NCI-H82 (cell line): ENCODE data around the gene PPP6R3.

ENCODE experiments used
- DNase-seq: peaks from one replicate; lab custom pipeline; 2025; lab: John Stamatoyannopoulos, UW

PPP6R3 gene

DNA sequence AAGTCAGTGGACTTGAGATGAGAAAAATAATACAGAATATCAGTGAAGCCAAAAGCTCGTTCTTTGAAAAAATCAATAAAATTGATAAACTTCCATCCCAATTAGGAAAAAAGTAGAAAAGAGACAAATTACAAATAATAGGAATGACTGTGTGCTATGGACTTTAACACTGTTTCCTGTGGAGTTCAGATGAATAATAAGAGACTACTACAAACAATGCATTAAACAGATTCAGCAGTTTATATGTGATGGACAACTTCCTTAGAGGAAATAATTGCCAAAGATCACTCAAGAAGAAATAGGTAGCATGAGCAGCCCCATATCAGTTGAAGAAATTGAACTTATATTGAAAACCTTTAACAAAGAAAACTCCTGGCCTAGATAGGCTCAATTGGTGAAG lies 99.7 kb downstream of the PPP6R3 start:
- DNase-seq = no peak

DNA sequence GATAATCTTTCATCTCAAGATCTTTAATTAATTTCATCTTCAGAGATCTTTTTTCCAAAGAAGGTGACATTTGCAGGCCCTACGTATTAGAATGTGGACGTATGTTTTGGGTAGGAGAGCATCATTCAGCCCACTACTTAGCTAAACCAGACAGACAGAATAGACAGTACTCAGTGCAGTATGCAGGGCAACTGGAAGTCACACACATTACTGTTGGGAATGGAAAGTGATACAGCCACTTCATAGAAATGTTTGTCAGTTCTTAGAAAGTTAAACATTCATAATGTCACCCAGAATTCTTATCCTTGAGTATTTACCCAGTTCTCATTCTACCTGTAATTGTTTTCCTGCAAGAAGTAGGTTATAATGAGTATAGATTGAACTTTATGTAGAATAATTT lies 102.9 kb downstream of the PPP6R3 start:
- DNase-seq = no peak

DNA sequence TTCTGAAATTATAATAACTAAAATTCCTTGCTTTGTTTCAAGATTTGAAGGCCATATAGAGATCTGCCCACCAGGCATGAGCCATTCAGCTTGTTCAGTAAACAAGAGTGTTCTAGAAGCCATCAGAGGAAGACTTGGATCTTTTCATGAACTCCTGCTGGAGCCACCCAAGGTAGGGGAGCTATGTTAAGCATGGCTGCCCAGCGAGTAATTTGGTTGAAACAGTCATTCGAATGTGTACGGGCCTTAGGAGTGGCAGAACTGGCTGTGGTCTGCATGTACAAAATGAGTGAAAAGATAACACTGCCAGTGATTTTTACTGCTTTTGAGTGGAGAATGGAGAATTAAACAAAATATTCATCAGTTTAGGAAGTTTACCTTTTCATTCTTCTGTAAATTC lies 103.7 kb downstream of the PPP6R3 start:
- DNase-seq = no peak

DNA sequence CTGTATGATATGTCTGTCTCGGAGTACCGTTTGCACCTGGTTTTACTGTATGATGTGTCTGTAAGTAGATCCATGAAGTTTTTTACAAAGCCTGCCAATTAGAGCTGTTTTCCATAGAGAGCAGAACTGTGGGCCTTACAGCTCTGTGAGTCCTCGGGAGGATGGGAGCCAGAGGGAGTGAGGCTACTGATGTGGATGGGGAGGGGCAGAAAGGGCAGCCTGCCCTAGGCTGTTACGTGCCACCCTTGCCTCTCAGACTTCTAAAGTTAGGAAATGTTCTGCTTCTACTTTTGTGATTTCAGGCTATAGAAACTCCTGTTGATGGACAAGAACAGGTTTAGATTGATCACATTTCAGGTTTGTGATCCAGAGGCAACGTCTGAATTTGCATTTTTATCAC lies 105.2 kb downstream of the PPP6R3 start:
- DNase-seq = no peak

DNA sequence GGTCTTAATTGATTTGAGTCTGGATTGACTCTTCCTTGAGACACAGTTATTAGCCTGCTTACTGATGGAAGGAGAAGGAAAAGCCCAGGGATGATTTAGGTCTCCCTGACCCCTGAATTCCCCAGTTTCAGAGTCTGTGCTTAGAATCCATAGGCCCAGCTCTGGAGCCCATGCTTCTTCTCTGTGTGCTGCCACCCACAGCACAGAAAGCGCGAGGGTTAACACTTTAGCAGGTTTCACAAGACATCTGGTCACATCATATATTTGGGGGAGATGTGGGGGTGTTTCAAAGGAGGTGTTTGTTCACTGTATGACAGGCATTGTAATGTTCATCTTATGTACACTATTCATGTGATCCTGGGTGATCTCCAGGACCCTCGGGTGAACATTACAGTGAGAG lies 107.0 kb downstream of the PPP6R3 start:
- no peak for DNase-seq

DNA sequence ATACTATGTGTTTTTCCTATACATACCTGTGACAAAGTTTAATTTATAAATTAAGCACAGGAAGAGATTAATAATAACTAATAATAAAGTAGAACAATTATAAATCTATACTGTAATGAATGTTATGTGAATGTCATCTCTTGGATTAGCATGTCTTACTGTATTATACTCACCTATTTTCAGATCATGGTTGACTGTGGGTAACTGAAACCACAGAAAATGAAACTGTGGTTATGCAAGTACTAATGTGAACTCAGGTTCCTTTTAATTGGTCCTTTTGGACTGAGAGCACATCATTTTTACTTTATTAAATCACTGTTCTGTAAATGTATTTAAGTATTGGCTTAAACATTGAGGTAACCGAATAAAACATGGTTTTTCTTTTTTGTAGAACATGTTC lies 108.8 kb downstream of the PPP6R3 start:
- no peak for DNase-seq

DNA sequence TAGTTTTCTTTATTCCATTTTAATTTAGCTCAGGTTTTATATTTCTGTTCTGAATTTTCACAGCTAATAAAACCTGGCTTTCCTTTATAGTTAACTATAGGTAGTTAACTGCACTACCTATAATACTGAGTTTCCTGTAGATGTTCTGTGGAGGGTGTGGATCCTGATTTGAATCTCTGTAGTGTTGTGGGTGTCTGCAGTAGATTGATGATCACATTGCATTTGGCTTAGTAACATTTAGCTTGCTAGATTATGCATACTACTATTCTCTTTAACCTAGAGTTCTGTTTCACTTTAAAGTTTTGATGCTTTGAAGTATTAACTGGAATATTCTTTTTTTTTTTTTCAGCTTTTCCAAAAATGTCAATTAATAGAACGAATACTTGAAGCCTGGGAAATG lies 110.1 kb downstream of the PPP6R3 start:
- DNase-seq = no peak

DNA sequence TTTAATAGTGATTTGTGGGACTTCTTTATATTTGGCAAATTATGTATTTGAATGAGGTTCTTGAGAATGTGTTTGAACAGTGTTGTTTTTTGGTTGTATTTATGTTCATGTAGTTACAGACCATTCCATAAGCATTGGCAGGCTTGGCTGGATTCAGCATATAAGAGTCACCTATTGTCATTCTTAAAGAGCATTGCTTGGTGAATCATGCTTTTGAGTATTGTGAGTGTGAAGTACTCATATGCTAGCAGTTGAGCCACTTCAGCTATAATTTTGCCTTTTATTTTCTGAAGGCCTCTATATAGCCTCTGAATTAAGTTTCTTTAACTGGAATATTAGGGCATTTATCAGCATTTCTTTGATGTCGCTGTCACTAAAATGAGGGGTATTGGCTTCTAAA lies 113.8 kb downstream of the PPP6R3 start:
- no peak for DNase-seq

DNA sequence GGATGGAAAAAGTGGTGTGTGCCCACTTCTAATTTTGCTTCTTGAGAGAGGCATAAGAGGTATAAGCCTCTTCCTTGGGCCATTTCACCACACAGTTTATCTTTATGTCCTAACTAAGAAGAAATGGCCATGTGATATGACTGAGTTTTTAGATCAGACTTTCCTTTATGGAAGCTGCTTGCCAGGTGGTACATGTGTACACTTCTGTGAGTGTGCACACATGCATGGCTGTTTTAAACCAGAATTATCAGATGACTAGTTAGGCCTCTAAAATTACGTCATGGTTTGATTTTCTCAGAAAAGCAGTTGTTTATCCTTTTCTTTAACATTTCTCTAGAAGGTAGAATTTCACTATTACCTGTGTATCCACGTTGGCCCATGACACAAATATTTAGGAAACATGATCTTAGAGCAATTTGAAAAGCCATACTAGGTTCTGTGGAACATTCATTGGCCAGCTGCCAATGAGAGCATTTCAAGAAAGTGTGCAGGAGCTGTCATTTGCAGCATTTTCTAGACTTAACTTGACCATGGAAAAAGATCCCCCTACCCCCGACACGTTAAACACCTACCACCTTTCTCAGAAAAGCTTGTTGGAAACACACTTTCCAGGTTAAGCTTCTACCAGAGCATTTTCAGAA lies 114.6 kb downstream of the PPP6R3 start:
- no peak for DNase-seq

DNA sequence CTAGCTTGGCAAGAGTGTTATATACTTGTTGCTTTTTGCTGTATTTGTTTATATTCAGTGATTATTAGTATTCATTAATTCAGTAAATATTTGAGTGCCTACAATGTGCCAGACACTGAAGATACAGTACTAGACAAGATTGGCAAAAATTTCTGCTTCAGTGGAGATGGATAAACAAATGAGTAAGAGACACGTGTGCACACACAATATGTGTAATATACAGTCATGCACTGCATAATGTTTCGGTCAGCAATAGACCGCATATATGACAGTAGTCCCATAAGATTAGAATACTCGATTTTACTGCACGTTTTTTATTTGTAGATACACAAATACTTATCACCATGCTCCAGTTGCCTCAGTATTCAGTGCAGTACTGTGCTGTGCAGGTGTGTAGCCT lies 118.9 kb downstream of the PPP6R3 start:
- DNase-seq = no peak

DNA sequence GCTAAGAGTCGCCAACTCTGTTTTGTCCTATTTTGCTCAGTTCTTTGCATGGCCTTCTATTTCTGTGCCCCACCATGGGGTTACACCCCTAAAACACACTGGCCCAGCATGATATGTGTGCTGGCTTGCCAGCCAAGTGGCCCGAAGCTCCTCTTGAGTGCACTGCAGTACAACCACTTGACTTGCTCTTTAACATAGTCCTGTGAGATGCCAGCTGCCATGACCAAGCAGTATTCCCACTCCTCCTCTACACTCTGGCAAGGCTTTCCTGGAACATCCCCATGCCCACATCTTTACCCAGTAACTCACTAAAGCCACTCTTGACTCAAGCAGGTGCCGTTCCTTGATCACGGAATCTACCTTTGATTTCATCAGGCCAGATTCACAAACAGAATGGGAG lies 120.9 kb downstream of the PPP6R3 start:
- no peak for DNase-seq

DNA sequence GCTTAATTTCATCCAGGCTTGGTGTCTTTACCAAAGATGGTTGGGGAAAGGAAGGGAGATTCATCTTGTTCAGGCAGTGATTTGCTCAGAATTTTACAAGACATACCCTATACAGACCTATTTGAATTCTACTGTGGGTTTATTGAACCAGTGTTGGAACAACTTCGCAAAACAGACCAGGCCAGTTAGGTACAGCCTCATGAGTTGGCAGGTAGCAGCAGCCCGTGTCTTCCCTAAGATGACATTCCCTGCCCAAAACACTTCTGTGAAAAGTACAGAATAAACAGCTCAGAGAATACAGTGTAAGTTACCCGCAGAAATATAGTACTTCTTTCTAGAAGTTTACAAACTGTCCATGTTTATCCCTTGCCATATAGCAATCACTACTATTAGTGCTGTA lies 121.3 kb downstream of the PPP6R3 start:
- no peak for DNase-seq

DNA sequence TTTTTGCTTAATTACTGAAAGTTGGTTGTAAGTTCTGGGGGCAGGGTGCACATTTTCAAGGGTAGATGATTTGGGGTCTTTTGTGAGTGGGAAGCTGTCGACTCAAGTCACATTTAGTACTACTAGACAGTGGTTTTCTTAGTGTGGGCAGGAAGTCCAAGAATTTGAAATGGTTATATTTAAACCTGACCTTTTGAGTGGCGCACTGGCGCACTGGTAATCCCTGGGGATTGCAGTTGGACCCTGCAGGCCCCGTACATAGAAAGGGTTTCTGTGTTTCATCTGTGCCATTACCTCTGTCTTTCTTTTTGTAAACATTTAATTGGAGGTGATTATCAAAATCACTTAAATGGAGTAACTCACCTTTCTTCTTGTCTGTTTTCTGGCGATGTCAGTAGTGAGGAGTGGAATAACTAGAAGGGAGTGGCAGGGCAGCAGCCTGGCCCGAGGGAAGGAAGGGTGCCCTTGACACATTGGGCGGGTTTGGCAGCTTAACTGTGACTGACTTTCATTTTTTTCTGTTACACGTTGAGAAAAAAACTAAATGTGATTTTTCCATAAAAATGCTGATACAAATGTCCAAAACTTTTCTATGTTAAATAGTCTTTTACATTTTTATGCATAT lies 122.0 kb downstream of the PPP6R3 start:
- DNase-seq = no peak

DNA sequence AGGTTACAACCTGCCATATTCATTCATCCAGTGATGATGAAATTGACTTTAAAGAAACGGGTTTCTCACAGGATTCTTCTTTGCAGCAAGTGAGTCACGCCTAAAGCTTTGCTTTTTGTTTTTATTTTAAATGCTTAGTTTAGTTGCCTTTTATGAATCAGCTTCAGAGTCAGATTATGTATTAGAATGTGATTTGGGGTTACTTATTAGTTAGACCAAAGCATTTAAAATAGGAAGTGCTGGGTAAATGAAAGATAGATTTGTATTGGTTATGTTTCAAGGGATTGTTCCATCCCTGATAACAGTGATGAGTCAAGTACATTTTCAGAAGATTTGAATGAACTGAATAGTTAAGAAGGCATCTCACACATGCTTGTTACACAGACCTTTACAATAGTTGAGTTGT lies 122.5 kb downstream of the PPP6R3 start:
- DNase-seq = no peak

DNA sequence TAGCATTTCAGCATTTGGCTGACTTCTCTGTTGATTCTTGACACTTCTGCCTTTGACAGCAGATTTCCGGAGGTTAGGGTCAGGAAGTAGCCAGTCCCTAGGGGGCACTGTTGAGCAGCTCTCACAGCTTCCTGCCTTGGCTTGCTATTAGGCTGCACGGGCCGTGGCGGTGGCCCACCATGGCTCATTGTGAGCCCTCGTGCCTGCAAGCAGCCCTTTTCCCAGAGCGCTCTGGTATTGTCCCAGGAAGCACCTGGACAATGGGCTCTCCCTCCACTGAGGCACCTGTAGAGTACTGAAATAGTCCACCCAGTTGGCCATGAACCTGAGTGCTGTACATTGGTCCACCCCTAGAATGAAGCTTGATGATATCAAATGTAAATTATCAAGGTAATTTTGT lies 123.5 kb downstream of the PPP6R3 start:
- peak; percentile 64 for DNase-seq

DNA sequence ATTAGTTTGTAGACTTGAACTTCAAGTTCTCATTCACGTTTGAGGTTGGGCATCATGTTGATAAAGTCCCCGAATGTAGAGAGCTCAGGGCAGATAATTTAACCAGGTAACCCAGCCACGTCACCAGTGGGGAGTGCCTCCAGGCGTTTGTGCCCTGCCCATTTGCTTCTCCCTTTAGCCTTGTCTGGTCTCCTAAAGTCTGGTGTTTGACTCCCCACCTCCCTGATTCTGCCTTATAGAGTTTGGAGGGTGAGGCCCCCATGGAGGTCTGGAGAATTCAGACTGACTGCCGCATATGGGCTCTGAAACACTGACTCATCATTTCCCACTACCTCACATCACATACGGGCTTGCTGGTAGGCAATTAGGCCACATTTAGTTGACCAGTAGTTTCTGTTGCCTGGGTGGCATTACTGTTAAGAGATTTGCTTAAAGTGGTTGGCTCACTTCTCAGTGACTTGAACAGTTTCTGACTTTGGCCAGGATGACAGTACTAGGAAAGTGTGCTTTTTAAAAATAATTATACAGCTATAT lies 124.5 kb downstream of the PPP6R3 start:
- DNase-seq = no peak

DNA sequence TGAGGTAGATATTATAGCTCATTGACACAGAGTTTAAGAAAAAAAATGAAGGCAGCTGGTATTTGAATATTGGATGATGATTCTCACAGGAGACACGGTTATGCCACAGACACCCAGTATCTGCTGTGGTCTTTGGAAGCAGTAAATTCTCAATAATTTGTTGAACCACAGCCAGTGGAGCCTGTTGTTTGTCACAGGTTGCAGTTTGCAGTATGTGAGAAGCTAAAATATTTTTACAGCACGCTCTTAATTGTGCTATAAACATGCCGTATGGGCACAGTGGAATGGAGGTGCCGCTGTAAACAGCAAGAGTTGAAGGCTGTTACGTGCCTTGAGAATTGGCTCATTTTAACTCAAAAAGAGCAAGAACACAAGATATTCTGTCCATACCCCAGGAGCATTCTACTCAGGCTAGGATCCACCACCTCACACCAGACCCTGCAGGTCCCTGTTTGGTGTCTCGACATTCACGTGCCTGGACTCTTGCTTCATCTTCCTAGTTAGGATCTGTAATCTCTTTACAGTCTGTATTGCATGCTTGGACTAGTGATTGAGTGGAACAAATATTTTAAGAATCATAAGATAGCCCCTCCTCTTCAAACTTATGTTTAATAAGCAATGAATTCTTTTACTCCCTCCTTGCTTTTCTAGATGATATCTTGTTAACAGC lies 129.1 kb downstream of the PPP6R3 start:
- DNase-seq = no peak

DNA sequence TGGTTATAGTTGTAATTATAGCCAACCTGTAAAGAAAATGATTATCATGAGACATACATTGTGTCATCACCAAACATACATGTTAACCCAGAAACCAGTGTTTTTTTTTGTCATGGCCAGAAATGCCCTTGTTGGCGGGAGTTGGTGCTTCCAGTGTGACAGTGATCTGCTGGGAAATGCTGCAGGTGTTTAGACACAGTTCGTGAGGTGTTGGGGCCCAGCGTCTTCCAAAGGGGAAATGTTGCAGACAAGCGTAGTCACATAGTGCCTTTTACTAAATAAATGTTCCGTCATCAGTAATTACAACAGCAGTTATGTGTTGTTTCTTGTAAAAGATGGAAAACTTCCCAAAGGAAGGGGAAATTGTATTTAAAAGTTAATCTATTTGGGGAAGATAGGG lies 131.2 kb downstream of the PPP6R3 start:
- DNase-seq = no peak

DNA sequence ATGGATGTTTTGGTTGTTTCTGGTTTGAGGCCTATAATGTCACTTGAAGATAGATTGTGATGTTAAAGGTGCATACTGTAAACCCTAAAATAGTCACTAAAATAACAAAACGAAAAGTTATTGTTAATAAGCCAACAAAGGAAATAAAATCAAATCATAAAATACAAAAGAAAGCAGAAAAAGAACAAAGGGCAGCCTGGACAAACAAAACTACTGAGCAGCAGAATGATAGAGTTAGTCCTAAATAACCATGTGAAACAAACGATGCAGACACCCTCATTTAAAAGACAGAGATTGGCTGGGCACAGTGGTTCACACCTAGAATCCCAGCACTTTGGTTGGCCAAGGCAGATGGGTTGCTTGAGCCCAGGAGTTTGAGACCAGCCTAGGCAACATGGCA lies 132.9 kb downstream of the PPP6R3 start:
- no peak for DNase-seq

DNA sequence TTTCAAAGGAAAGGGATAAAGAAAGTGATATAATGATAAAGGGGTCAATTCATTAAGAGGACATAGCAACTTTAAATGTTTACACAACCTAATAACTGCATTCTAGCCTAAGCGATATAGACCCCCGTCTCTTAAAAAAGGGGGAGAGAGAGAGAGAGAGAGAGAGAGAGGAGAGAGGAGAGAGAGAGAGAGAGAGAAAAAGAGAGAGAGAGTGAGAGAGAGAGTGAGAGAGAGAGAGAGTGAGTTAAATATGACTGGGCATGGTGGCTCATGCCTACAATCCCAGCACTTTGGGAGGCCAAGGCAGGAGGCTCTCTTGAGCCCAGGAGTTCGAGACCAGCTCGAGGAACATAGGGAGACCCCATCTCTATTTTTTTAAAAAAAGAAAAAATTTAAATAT lies 133.6 kb downstream of the PPP6R3 start:
- no peak for DNase-seq

DNA sequence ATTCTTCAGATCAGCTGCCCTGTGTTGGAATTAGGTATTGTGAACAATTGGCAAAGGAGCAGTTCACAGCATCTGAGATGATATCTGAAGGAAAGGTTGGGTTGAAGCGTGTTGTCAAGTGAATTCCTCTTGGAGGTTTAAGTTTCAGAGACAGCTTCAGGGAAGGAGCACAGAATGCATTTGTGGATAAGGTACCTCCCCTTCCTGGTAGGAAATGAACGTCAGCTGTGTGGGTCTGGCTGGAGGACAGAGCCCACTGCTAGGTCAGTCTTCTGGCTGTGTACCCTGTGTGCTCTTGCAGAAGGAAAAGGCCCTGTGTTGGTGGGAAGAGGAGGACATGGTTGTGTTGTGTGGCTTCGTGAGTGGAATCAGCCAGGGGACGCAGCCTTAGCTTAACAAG lies 135.7 kb downstream of the PPP6R3 start:
- DNase-seq = no peak

DNA sequence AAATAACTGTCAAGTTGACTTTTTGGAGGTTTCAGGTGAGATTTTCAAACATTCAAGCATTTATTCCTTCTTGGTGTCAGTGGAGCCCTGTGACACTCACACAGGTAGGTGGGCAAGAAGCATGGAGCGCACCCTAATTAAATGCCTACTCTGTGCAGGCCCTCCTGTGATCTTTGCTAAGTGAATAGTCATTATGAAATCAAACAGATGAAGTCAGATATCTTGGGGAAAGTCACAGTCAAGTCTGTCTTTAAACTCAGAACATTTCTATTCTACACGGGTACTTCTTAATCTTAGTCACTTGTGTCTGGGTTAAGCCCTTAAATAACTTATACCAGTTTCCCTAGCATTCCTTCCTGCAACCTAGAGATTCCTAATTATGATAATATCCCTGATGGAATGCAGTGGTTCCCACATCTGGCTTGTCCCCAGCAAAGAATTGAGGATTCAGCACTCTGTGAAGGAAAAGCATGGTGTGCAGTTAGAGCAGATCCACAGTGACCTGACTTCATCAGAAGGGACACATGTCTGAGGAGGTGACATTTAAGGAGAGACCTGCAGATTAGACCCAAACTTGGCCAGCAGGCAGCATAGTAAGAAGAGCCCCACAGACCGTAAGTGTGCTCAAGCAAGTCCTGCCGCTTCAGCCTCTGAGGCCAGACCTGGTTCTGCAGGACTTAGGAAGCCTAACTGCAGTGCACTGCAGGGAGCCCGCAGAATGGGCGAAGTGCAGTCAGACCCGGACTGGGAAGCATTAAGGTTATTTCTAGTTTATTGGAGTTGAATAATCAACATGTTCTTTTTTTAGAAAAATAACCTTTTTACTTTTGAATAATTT lies 138.5 kb downstream of the PPP6R3 start:
- no peak for DNase-seq

DNA sequence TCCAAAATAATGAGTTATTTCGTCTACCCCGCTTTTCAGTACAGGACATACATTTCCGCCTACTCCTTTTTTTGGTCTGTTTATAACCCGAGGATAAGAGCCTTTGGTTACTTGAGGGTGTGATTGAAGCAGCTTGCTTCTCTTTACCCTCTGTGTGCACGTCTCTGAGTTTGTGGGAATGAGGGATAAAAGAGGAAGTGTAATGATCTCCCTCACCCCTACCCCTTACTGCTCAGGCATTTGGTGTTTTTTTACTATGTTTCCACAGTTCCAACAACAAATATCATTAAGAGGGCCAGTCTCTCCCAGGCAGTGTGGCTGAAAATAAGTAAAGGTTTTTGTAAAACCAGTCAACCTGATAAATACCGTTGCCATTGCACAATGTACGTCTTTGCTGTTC lies 140.6 kb downstream of the PPP6R3 start:
- no peak for DNase-seq
